Liver (tissue), 9 donors: ENCODE results near the gene RNF144A. TPM values are rescaled to one million over a fixed set of nuclear protein-coding genes. Genes with fewer than 3 reads are reported as not detected.

Experiments
- DNase-seq: peaks from one replicate; pipeline ENCODE4 v3.0.0-alpha.2; 2017; ENCODE audit warnings: low spot score
- H3K27ac ChIP-seq, 2 donors: one replicate each; pipeline ENCODE4 v1.7.0; 2013; ENCODE audit warnings: inconsistent platforms in 2 of 2, low read length in 2 of 2, control low read depth in 1 of 2, low read depth in 1 of 2, mild to moderate bottlenecking in 1 of 2
- H3K27me3 ChIP-seq, 4 donors: one replicate each; pipeline versions ENCODE4 v1.6.1 to v1.7.0; 2013; ENCODE audit warnings: low read length in 3 of 4, inconsistent platforms in 1 of 4, mild to moderate bottlenecking in 1 of 4, moderate library complexity in 1 of 4; ENCODE audit not compliant: control insufficient read depth in 4 of 4, insufficient read depth in 4 of 4
- H3K36me3 ChIP-seq, 4 donors: one replicate each; pipeline versions ENCODE4 v1.6.1 to v1.7.0; 2013; ENCODE audit warnings: low read length in 3 of 4, mild to moderate bottlenecking in 3 of 4, low read depth in 1 of 4, moderate library complexity in 1 of 4; ENCODE audit not compliant: control insufficient read depth in 4 of 4, insufficient read depth in 3 of 4
- H3K4me1 ChIP-seq, 4 donors: one replicate each; pipeline versions ENCODE4 v1.6.1 to v1.7.0; 2013; ENCODE audit warnings: low read length in 3 of 4, mild to moderate bottlenecking in 3 of 4, moderate library complexity in 1 of 4; ENCODE audit not compliant: control insufficient read depth in 4 of 4, insufficient read depth in 4 of 4
- H3K4me3 ChIP-seq, 3 donors: one replicate each; pipeline versions ENCODE4 v1.6.1 to v1.7.0; 2013; ENCODE audit warnings: low read length in 3 of 3, control low read depth in 1 of 3, low read depth in 1 of 3, mild to moderate bottlenecking in 1 of 3
- H3K9ac ChIP-seq, 2 donors: one replicate each; pipeline ENCODE4 v1.7.0; 2013; ENCODE audit warnings: low read length in 2 of 2, mild to moderate bottlenecking in 2 of 2, moderate library complexity in 2 of 2, control low read depth in 1 of 2, low read depth in 1 of 2
- H3K9me3 ChIP-seq, 4 donors: one replicate each; pipeline versions ENCODE4 v1.6.1 to v1.7.0; 2013; ENCODE audit warnings: low read length in 3 of 4; ENCODE audit not compliant: control insufficient read depth in 4 of 4
- ATF3 ChIP-seq: IDR thresholded peaks from 2 replicates; pipeline ENCODE4 v1.6.1; 2016; ENCODE audit warnings: antibody characterized with exemption
- EGR1 ChIP-seq, 2 donors: IDR thresholded peaks; 2 replicates each; pipeline ENCODE4 v1.6.1; 2016 to 2018; ENCODE audit warnings: antibody characterized with exemption in 2 of 2, low read depth in 2 of 2
- FOXA1 ChIP-seq: IDR thresholded peaks from 2 replicates; pipeline ENCODE4 v1.6.1; 2016; ENCODE audit warnings: antibody characterized with exemption
- FOXA2 ChIP-seq: IDR thresholded peaks from 2 replicates; pipeline ENCODE4 v1.6.1; 2016; ENCODE audit warnings: antibody characterized with exemption
- GABPA ChIP-seq, 2 donors: IDR thresholded peaks in 1 of 2; conservative IDR thresholded peaks in 1 of 2; 2 replicates each; pipeline ENCODE4 v1.6.1; 2016; ENCODE audit warnings: antibody characterized with exemption in 2 of 2, mild to moderate bottlenecking in 1 of 2, moderate library complexity in 1 of 2
- HNF4A ChIP-seq, 2 donors: conservative IDR thresholded peaks; 2 replicates each; pipeline ENCODE4 v1.6.1; 2016; ENCODE audit warnings: antibody characterized with exemption in 2 of 2, mild to moderate bottlenecking in 2 of 2
- HNF4G ChIP-seq: IDR thresholded peaks from 2 replicates; pipeline ENCODE4 v1.6.1; 2016; ENCODE audit warnings: antibody characterized with exemption
- JUND ChIP-seq, 2 donors: IDR thresholded peaks; 2 replicates each; pipeline ENCODE4 v1.6.1; 2016; ENCODE audit warnings: antibody characterized with exemption in 2 of 2
- MAX ChIP-seq: IDR thresholded peaks from 2 replicates; pipeline ENCODE4 v1.6.1; 2016; ENCODE audit warnings: antibody characterized with exemption
- NR2F2 ChIP-seq: IDR thresholded peaks from 2 replicates; pipeline ENCODE4 v1.6.1; 2016; ENCODE audit warnings: antibody characterized with exemption
- RAD21 ChIP-seq, 2 donors: IDR thresholded peaks; 2 replicates each; pipeline ENCODE4 v1.6.1; 2016; ENCODE audit warnings: antibody characterized with exemption in 2 of 2, mild to moderate bottlenecking in 2 of 2
- REST ChIP-seq: IDR thresholded peaks from 2 replicates; pipeline ENCODE4 v1.6.1; 2016; ENCODE audit warnings: antibody characterized with exemption, mild to moderate bottlenecking
- RXRA ChIP-seq, 2 donors: IDR thresholded peaks; 2 replicates each; pipeline ENCODE4 v1.6.1; 2017 to 2018; ENCODE audit warnings: antibody characterized with exemption in 2 of 2, mild to moderate bottlenecking in 1 of 2
- SP1 ChIP-seq: IDR thresholded peaks from 2 replicates; pipeline ENCODE4 v1.6.1; 2018; ENCODE audit warnings: antibody characterized with exemption, mild to moderate bottlenecking
- TAF1 ChIP-seq: conservative IDR thresholded peaks from 2 replicates; pipeline ENCODE4 v1.6.1; 2016; ENCODE audit warnings: antibody characterized with exemption, mild to moderate bottlenecking
- YY1 ChIP-seq: IDR thresholded peaks from 2 replicates; pipeline ENCODE4 v1.6.1; 2016; ENCODE audit warnings: antibody characterized with exemption, mild to moderate bottlenecking
- ZBTB33 ChIP-seq: IDR thresholded peaks from 2 replicates; pipeline ENCODE4 v1.6.1; 2016; ENCODE audit warnings: antibody characterized with exemption
- WGBS: extraction: QIAGEN DNeasy Blood & Tissue Kit; methylation state at CpG from one replicate; pipeline ENCODE4 v1.1.7; 2013; 5-methylcytosine and 5-hydroxymethylcytosine counted together
- polyA plus RNA-seq, 2 donors: library from polyadenylated mRNA; stranded (reverse) in 1 of 2; unstranded in 1 of 2; fragments of 200-250 nt in 1 of 2; fragments of >200 nt in 1 of 2; fragmentation: Nextera tagmentation in 1 of 2; extraction: Ambion mirVana in 1 of 2; gene quantifications; one replicate each; pipeline versions ENCODE4 v1.2.1 to v1.2.3, GENCODE V29; 2013 to 2015
- total RNA-seq, 2 donors: library from RNA; depleted of rRNA; stranded (reverse); fragments of >200 nt; gene quantifications; one replicate each; pipeline ENCODE4 v1.2.3, GENCODE V29; 2014
- TF ChIP-seq, protein P1 (sequence below): fragments of 150-350 bp; IDR thresholded peaks from 2 replicates; pipeline ENCODE4 v1.5.1; 2017; ENCODE audit warnings: improper control_type of control experiment, low read depth, low read length; ENCODE audit not compliant: missing input control
- donor health status: healthy.
- donor health status: healthy.
- donor health status: healthy.
- donor health status: healthy.
- donor health status: healthy.

Gene RNF144A
- total and polyA plus RNA-seq, 4 donors, result 1.0 to 10.4 (median 2.3) TPM

DNA sequence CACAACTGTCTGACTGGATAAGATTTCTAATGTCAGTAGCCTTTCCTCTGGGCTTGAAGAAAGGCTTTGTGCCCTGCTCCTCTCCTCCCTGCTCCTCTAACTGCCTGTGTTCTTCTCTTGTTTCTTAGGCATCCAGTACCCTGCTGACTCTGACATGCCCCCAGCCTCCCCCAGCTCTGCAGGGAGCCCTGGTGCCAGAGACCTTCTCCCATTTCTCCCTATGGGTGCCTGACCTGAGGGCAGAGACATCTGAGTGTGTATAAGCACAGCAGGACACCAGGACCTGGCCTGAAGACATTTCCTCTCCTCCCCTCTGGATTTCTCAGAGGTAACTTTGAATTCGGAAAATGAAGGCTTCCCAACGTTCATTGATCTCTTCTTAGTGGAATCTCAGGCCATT is 23.6 kb downstream of the RNF144A start:
- H3K27me3 ChIP-seq, result no peaks in the 10 kb centered on the region
- H3K36me3 ChIP-seq, result no peaks in the 10 kb centered on the region
- no peaks in the 10 kb centered on the region for H3K4me1 ChIP-seq
- no peak overlapping the region for H3K9ac ChIP-seq
- no peak overlapping the region for H3K4me3 ChIP-seq
- TF ChIP-seq YY1 (no peak), HNF4G (no peak), TAF1 (no peak)
- no peaks in the 10 kb centered on the region for H3K9me3 ChIP-seq
- H3K27ac ChIP-seq, result no peak overlapping the region
- 91% methylated on average over 2 of the region's 2 CpGs for WGBS
- no peak for DNase-seq

DNA sequence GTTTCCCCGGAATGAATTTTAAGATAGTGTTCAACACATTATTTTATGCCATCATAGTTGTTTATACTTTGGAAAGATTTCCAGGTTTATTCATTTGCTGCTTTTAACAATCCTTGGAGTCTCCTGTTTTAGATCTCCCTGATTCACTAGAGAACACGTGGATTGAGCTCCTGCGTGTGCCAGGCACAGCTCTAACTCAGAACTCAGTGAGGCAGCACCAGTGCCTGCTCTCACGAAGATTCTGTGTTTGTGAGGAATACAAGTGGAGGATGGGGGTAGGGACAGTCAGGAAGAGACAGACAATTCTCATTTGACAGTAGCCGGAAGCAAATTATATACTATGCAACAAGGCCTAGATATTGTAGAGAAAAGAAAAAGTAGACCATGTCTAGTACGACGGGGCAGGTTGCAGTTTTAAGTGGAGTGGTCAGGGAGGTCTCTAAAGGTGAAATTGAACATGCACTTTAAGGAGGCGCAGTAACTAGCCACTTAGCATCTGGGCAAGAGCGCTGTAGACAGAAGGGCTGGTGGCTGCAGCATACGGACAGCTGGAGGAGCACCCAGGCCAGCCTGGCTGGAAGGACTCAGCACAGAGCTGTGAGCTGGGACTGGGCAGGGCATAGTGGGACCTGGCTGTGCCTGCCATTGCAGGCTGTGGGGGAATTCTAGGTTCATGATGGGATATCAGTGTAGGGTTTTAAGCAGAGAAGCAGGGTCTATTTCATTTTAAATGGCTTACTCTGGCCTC is 24.3 kb downstream of the RNF144A start:
- Histone ChIP-seq H3K9me3 (no peaks in the 10 kb centered on the region), H3K27ac (no peak overlapping the region), H3K36me3 (no peaks in the 10 kb centered on the region), H3K4me3 (no peak overlapping the region), H3K27me3 (no peaks in the 10 kb centered on the region), H3K9ac (no peak overlapping the region), H3K4me1 (no peaks in the 10 kb centered on the region)
- TF ChIP-seq MAX (no peak), FOXA1 (no peak), EGR1 (IDR thresholded peaks at IDR 0.05; ENCODE audit: low read depth in 2 of 2) (no peak), SP1 (no peak)
- 96% methylated on average over 10 of the region's 10 CpGs for WGBS
- no peak for DNase-seq

- Histone ChIP-seq H3K9ac (no peak overlapping the region), H3K27me3 (no peaks in the 10 kb centered on the region), H3K27ac (no peak overlapping the region), H3K36me3 (no peaks in the 10 kb centered on the region), H3K4me3 (no peak overlapping the region), H3K9me3 (no peaks in the 10 kb centered on the region), H3K4me1 (no peaks in the 10 kb centered on the region)
- TF ChIP-seq ATF3 (no peak), RAD21 (IDR thresholded peaks at IDR 0.05) (no peak), GABPA (IDR thresholded peaks at IDR 0.05 in 1 of 2, conservative IDR thresholded peaks at IDR 0.05 in 1 of 2) (no peak), ZBTB33 (no peak), HNF4G (no peak), NR2F2 (no peak), REST (no peak), FOXA2 (no peak), TAF1 (no peak), EGR1 (IDR thresholded peaks at IDR 0.05; ENCODE audit: low read depth in 2 of 2) (no peak), JUND (IDR thresholded peaks at IDR 0.05) (no peak), SP1 (no peak), FOXA1 (no peak), MAX (no peak), RXRA (IDR thresholded peaks at IDR 0.05) (no peak), YY1 (no peak), HNF4A (conservative IDR thresholded peaks at IDR 0.05) (no peak)
- TF ChIP-seq, protein P1, sequence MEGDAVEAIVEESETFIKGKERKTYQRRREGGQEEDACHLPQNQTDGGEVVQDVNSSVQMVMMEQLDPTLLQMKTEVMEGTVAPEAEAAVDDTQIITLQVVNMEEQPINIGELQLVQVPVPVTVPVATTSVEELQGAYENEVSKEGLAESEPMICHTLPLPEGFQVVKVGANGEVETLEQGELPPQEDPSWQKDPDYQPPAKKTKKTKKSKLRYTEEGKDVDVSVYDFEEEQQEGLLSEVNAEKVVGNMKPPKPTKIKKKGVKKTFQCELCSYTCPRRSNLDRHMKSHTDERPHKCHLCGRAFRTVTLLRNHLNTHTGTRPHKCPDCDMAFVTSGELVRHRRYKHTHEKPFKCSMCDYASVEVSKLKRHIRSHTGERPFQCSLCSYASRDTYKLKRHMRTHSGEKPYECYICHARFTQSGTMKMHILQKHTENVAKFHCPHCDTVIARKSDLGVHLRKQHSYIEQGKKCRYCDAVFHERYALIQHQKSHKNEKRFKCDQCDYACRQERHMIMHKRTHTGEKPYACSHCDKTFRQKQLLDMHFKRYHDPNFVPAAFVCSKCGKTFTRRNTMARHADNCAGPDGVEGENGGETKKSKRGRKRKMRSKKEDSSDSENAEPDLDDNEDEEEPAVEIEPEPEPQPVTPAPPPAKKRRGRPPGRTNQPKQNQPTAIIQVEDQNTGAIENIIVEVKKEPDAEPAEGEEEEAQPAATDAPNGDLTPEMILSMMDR, result no peak
- DNase-seq, result no peak
- 96% methylated on average over 8 of the region's 8 CpGs for WGBS
Observed at GRCh38 chr2:6942848-6943247, 25.6 kb downstream of the RNF144A start.
